SU-DHL-6 (cell line): Measurements from ENCODE around the gene OCSTAMP.

ENCODE experiments used
- H2AFZ ChIP-seq: fragments of 200-600 bp; sonication (generic); 2 replicates; pipeline ENCODE4 v1.6.1; 2014; ENCODE audit warnings: low read depth, mild to moderate bottlenecking, moderate library complexity, mixed read lengths, antibody characterized with exemption, low read length; ENCODE audit not compliant: severe bottlenecking
- H3F3A ChIP-seq: fragments of 200-600 bp; shearing (Covaris generic); 2 replicates; pipeline ENCODE4 v1.6.0; 2016; ENCODE audit warnings: antibody characterized with exemption, mild to moderate bottlenecking; ENCODE audit not compliant: insufficient read depth
- H3K27ac ChIP-seq: fragments of 200-600 bp; sonication (generic); 2 replicates; pipeline ENCODE4 v1.5.1; 2016; ENCODE audit warnings: low read depth, mild to moderate bottlenecking, low read length, moderate library complexity, mixed read lengths
- H3K27me3 ChIP-seq: fragments of 200-600 bp; sonication (generic), shearing (Covaris generic); 2 replicates; pipeline ENCODE4 v1.6.0; 2014; ENCODE audit warnings: mild to moderate bottlenecking, low read length
- H3K36me3 ChIP-seq: fragments of 200-600 bp; sonication (generic); 2 replicates; pipeline ENCODE4 v1.6.1; 2014; ENCODE audit warnings: mild to moderate bottlenecking, low read length, mixed read lengths
- H3K4me2 ChIP-seq: fragments of 300-600, 200-600 bp; shearing (Covaris generic), sonication (generic); 2 replicates; pipeline ENCODE4 v1.6.0; 2014; ENCODE audit warnings: low read length, low read depth, mild to moderate bottlenecking; ENCODE audit not compliant: poor library complexity, severe bottlenecking
- H3K4me3 ChIP-seq: fragments of 200-600 bp; sonication (generic); 2 replicates; pipeline ENCODE4 v1.5.1; 2014; ENCODE audit warnings: antibody characterized with exemption, low read length, mild to moderate bottlenecking, mixed read lengths; ENCODE audit not compliant: insufficient read depth, poor library complexity, severe bottlenecking
- H3K79me2 ChIP-seq: fragments of 200-600 bp; sonication (generic); 2 replicates; pipeline ENCODE4 v1.6.1; 2014; ENCODE audit warnings: mild to moderate bottlenecking, low read length, moderate library complexity; ENCODE audit not compliant: insufficient read depth
- H3K9ac ChIP-seq: fragments of 200-600 bp; sonication (generic); 2 replicates; pipeline ENCODE4 v1.7.0; 2014; ENCODE audit warnings: mild to moderate bottlenecking, low read length
- H3K9me2 ChIP-seq: fragments of 200-600 bp; sonication (generic); replicated peaks from 2 replicates; pipeline ENCODE4 v1.6.1; 2014; ENCODE audit warnings: low read length; ENCODE audit not compliant: insufficient read depth
- H3K9me3 ChIP-seq: fragments of 200-600 bp; sonication (generic); 2 replicates; pipeline ENCODE4 v1.6.1; 2014; ENCODE audit warnings: low read length, mixed read lengths; ENCODE audit not compliant: insufficient read depth
- H4K20me1 ChIP-seq: fragments of 200-600 bp; sonication (generic); 2 replicates; pipeline ENCODE4 v1.6.1; 2014; ENCODE audit warnings: low read depth, mild to moderate bottlenecking, antibody characterized with exemption, low read length, moderate library complexity, mixed read lengths
- CTCF ChIP-seq: fragments of 200-600 bp; sonication (generic); IDR thresholded peaks from one replicate; pipeline ENCODE4 v1.5.1; 2017; ENCODE audit warnings: antibody characterized with exemption, mild to moderate bottlenecking, low read length, moderate library complexity; ENCODE audit not compliant: insufficient read depth, poor library complexity, severe bottlenecking
- EZH2phosphoT487 ChIP-seq: fragments of 200-600 bp; sonication (generic), shearing (Covaris generic); conservative IDR thresholded peaks from 2 replicates; pipeline ENCODE4 v1.6.1; 2018; ENCODE audit warnings: mild to moderate bottlenecking, antibody characterized with exemption, low read length, moderate library complexity, mixed read lengths

Gene OCSTAMP

GRCh38 chr20:46548688-46549087, 1.8 kb downstream of the OCSTAMP start:
- Histone ChIP-seq H3K4me2 (no peak overlapping the region), H3F3A (no peaks in the 10 kb centered on the region), H3K27me3 (no peaks in the 10 kb centered on the region), H3K4me3 (no peak overlapping the region), H3K27ac (no peak overlapping the region), H4K20me1 (no peaks in the 10 kb centered on the region), H3K36me3 (no peaks in the 10 kb centered on the region), H3K79me2 (no peaks in the 10 kb centered on the region), H2AFZ (no peak overlapping the region), H3K9ac (no peak overlapping the region), H3K9me3 (no peaks in the 10 kb centered on the region), H3K9me2 (no peaks in the 10 kb centered on the region)
- TF ChIP-seq CTCF = no peak
- TF ChIP-seq EZH2phosphoT487 = no peak

- Histone ChIP-seq H2AFZ (no peak overlapping the region), H3K9ac (no peak overlapping the region), H3K4me3 (no peak overlapping the region), H3K4me2 (no peak overlapping the region), H3K79me2 (no peaks in the 10 kb centered on the region), H3K27ac (no peak overlapping the region), H3K36me3 (no peaks in the 10 kb centered on the region), H3K9me3 (no peaks in the 10 kb centered on the region), H4K20me1 (no peaks in the 10 kb centered on the region), H3K27me3 (no peaks in the 10 kb centered on the region), H3F3A (no peaks in the 10 kb centered on the region), H3K9me2 (no peaks in the 10 kb centered on the region)
- TF ChIP-seq CTCF = no peak
- TF ChIP-seq EZH2phosphoT487 = no peak
Measured at GRCh38 chr20:46547995-46548394, 2.5 kb downstream of the OCSTAMP start.

- Histone ChIP-seq H3K36me3 (no peaks in the 10 kb centered on the region), H3K9me3 (no peaks in the 10 kb centered on the region), H3K4me2 (no peak overlapping the region), H3K9ac (no peak overlapping the region), H3K4me3 (no peak overlapping the region), H3K27me3 (no peaks in the 10 kb centered on the region), H2AFZ (no peak overlapping the region), H4K20me1 (no peaks in the 10 kb centered on the region), H3K79me2 (no peaks in the 10 kb centered on the region), H3F3A (no peaks in the 10 kb centered on the region), H3K9me2 (no peaks in the 10 kb centered on the region), H3K27ac (no peak overlapping the region)
- TF ChIP-seq EZH2phosphoT487 (no peak), CTCF (no peak)
Measured at GRCh38 chr20:46546936-46547335, 3.5 kb downstream of the OCSTAMP start.

GRCh38 chr20:46546298-46546697, 4.2 kb downstream of the OCSTAMP start:
- no peak overlapping the region for H2AFZ ChIP-seq
- H3F3A ChIP-seq = no peaks in the 10 kb centered on the region
- no peaks in the 10 kb centered on the region for H3K9me3 ChIP-seq
- H3K4me2 ChIP-seq = no peak overlapping the region
- no peaks in the 10 kb centered on the region for H3K79me2 ChIP-seq
- TF ChIP-seq EZH2phosphoT487 (no peak), CTCF (no peak)
- no peak overlapping the region for H3K27ac ChIP-seq
- H4K20me1 ChIP-seq = no peaks in the 10 kb centered on the region
- no peaks in the 10 kb centered on the region for H3K9me2 ChIP-seq
- H3K27me3 ChIP-seq = no peaks in the 10 kb centered on the region
- H3K36me3 ChIP-seq = no peaks in the 10 kb centered on the region
- H3K9ac ChIP-seq = no peak overlapping the region
- H3K4me3 ChIP-seq = no peak overlapping the region
